Right cardiac atrium (tissue), 5 donors: ENCODE data around the gene A2M. TPM values are rescaled to one million over a fixed set of nuclear protein-coding genes. Genes with fewer than 3 reads are reported as not detected.

ENCODE experiments used
- ATAC-seq, 2 donors: fragments of 200-7000 bp; cut with Tn5 transposase; one replicate each; pipeline versions ENCODE4 v1.8.0 to v1.9.1; 2020; ENCODE audit warnings: moderate library complexity in 2 of 2, mild to moderate bottlenecking in 1 of 2
- DNase-seq, 3 donors: peaks; one replicate each; pipeline ENCODE4 v3.0.0-alpha.2; 2020
- H3K27ac ChIP-seq: one replicate; pipeline ENCODE4 v1.5.1; 2013; ENCODE audit warnings: mild to moderate bottlenecking, low read length, control low read depth, moderate library complexity
- H3K27me3 ChIP-seq: one replicate; pipeline ENCODE4 v1.6.1; 2013; ENCODE audit not compliant: control insufficient read depth, insufficient read depth
- H3K4me1 ChIP-seq: one replicate; pipeline ENCODE4 v1.6.1; 2013; ENCODE audit warnings: low read length; ENCODE audit not compliant: control insufficient read depth, insufficient read depth
- H3K4me3 ChIP-seq: one replicate; pipeline ENCODE4 v1.5.1; 2013; ENCODE audit warnings: low read length, control low read depth
- H3K9me3 ChIP-seq: one replicate; pipeline ENCODE4 v1.6.1; 2013; ENCODE audit warnings: low read length; ENCODE audit not compliant: control insufficient read depth
- WGBS: extraction: QIAGEN DNeasy Blood & Tissue Kit; methylation state at CpG from one replicate; pipeline ENCODE4 v1.1.7; 2013; 5-methylcytosine and 5-hydroxymethylcytosine counted together
- intact Hi-C, 4 donors: fragments of 100-400 bp; cut with DNase I; formaldehyde crosslinking; loops; one replicate each; pipeline versions ENCODE4 v1.11.0 to v1.14.0; 2022 to 2023
- polyA plus RNA-seq: library from polyadenylated mRNA; stranded (reverse); fragments of 200-250 nt; gene quantifications from one replicate; pipeline ENCODE4 v1.2.3, GENCODE V29; 2013
- total RNA-seq, 4 donors: library from RNA; stranded (reverse); fragmentation: NEBNext Ultra II Directional; extraction: Animal tissue kit (Norgen Biotek cat#: 25700); gene quantifications; one replicate each; pipeline ENCODE4 v1.2.1, GENCODE V29; 2021
- donor health status: healthy with polysubstance abuse.
- donor health status: DM: no; HTN: yes; CAD: no.
- donor health status: DM: no; HTN: no; CAD: no.
- donor health status: DM: no; HTN: yes; CAD: no; lungs with severe emphysema.
- donor health status: DM: yes; HTN: yes; CAD: no.

The A2M gene
- total and polyA plus RNA-seq, 5 donors: 165 to 604 (median 503) TPM

- DNase-seq (no peak), ATAC-seq (no peak)
- Histone ChIP-seq H3K9me3 (no peaks in the 10 kb centered on the region), H3K27ac (no peak overlapping the region), H3K4me1 (no peaks in the 10 kb centered on the region), H3K27me3 (no peaks in the 10 kb centered on the region), H3K4me3 (no peak overlapping the region)
- intact Hi-C loops: no loop called here
- 66% methylated on average over 3 of the region's 3 CpGs for WGBS
Measured at GRCh38 chr12:9107542-9107873, 8.2 kb downstream of the A2M start.

DNA sequence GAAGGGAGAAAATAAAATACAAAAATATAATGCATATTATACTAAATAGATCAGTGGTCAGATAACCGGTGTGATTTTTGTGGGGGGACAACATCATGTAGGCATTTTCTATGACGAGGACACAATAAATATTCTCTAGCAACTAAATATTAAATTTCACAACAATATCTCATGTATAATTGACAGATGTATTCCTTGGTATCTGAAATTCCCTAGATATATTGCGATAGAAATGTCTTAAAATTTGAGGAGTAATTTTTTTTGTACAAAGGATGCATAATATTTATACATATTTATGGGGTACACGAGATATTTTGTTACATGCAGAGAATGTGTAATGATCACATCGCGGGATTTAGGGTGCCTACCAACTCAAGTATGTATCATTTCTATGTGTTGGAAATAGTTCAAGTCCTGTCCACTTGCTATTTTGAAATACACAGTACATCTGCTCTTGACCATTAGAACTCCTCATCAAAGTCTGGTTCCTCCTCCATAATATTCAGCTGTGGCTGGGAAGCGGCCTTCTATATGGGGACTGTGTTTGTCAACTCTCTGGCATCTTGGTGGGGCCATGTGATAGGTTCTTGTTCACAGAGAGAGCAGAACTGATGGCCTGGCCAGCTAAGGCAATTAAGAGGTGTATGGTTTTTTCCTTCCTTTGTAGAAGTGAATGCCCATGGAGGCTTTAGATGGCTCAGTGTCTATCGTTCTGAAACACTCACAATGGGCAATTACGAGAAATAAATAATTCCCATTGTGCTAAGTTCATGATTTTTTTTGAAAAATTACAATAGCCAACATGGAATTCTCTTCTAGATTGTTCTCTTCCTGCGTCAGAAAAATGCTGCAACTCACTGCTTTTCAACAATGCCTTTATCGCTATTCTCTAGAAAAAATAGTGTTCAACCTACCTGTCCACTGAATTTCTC, 8.8 kb downstream of the A2M start:
- no peak for DNase-seq
- Histone ChIP-seq H3K4me1 (no peaks in the 10 kb centered on the region), H3K27me3 (no peaks in the 10 kb centered on the region), H3K27ac (no peak overlapping the region), H3K4me3 (no peak overlapping the region), H3K9me3 (no peaks in the 10 kb centered on the region)
- no peak for ATAC-seq
- 84% methylated on average over 11 of the region's 11 CpGs for WGBS
- intact Hi-C loops: no loop called here

GRCh38 chr12:9106067-9106466, 9.7 kb downstream of the A2M start:
- WGBS: 77% methylated on average over 1 of the region's 1 CpG
- Histone ChIP-seq H3K27ac (no peak overlapping the region), H3K9me3 (no peaks in the 10 kb centered on the region), H3K4me3 (no peak overlapping the region), H3K27me3 (no peaks in the 10 kb centered on the region), H3K4me1 (no peaks in the 10 kb centered on the region)
- DNase-seq (no peak), ATAC-seq (no peak)
- intact Hi-C loops: no loop called here

DNA sequence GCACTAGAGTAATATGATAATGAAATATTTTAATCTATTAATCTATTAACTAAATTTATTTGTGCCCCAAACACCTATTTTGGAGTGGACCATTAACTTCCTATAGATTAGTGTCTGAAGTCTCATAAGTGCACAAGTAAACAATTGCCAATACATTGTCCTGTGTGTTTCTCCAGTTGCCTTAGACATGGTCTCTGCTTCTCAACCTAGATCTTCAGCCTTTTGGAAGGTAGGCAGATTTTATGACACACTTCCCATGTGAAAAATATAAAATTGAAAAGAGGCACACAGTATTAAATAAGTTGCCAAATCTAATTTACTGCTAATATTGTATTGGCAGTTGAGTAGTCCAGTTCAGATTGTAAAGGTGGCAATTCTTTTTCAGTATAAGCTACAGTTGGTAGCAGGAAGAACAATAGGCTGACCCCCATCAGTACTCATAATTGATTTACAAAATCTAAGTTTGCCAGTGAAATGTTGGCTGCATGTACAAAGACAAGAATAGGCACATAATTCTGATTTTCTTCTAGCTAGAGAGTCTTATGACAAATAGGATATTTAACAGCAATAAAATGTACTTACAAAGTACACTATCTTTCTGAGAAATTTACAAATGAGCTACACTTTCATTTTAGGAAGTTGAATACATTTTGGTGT, 10.8 kb downstream of the A2M start:
- Histone ChIP-seq H3K4me3 (no peak overlapping the region), H3K27me3 (no peaks in the 10 kb centered on the region), H3K27ac (no peak overlapping the region), H3K9me3 (no peaks in the 10 kb centered on the region), H3K4me1 (no peaks in the 10 kb centered on the region)
- DNase-seq: no peak
- ATAC-seq: no peak
- intact Hi-C loops: no loop called here

GRCh38 chr12:9104087-9104486, 11.6 kb downstream of the A2M start:
- H3K4me3 ChIP-seq: no peak overlapping the region
- intact Hi-C loops: no loop called here
- ATAC-seq (no peak), DNase-seq (no peak)
- H3K27ac ChIP-seq: no peak overlapping the region
- no peaks in the 10 kb centered on the region for H3K4me1 ChIP-seq
- no peaks in the 10 kb centered on the region for H3K27me3 ChIP-seq
- WGBS: 88% methylated on average over 4 of the region's 4 CpGs
- no peaks in the 10 kb centered on the region for H3K9me3 ChIP-seq

DNA sequence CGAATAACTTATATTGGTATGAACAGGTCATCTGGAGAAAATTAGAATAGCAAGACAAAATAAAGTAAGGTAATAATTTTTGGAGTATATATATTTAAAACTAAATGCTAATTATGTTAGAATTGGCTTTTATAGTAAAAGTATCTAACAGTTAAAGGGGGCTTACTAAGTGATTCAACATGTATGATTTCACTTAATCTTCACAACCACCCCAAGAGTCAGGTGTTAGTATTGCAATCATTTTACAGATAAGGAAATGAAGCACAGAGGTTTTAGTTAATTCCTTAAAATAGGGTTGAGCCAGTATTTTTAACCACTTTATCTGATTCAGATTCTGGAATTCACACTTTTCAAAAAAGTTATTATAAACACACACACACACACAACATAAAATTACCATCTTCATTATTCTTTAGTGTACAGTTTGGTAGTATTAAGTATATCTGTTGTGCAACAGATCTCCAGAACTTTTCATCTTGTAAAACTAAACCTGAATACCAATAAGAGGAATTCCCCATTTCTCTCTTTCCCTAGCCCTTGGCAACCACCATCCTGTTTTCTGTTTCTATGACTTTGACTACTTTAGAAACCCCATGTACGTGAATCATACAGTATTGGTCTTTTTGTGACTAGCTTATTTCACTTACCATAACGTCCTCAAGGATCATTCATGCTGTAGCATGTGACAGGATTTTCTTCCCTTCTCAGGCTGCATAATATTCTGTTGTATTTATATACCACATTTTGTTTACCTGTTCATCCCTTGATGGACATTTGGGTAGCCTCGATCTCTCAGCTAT, 12.5 kb downstream of the A2M start:
- Histone ChIP-seq H3K4me3 (no peak overlapping the region), H3K27ac (no peak overlapping the region), H3K9me3 (no peaks in the 10 kb centered on the region), H3K27me3 (no peaks in the 10 kb centered on the region), H3K4me1 (no peaks in the 10 kb centered on the region)
- intact Hi-C loops: no loop called here
- no peak for ATAC-seq
- WGBS: 85% methylated on average over 4 of the region's 4 CpGs
- DNase-seq: no peak

DNA sequence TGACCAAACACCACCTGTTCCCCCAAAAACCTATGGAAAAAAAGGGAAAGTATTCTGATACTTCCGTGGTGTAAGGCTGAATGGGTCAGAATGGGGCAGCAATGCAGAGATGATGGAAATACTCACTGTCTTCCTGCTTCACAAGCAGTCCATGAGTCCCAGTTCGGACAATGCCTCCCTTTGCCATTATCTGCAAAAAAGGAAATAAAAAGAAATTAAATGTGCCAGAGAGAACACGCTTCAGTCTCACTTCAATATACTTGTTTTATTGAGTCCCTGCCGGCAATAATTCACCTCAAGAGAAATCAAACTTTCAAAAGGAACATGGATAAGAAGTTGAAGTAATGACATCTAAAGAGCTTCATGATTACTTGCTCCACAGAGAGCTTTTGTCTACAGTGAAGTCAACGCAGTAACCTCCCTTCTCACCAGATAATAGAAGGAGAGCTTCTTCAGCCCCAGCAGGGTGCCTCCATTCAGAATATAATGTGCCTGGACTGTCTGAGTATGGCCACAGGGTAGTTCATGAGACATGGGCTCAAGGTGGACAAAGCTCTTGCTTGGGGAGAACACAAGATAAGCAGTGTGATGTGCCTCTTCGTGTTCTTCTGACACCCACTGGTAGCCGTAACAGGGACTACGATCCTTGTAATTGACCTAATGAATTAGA, 14.6 kb downstream of the A2M start:
- ATAC-seq (no peak), DNase-seq (no peak)
- 79% methylated on average over 8 of the region's 8 CpGs for WGBS
- no peaks in the 10 kb centered on the region for H3K4me1 ChIP-seq
- H3K4me3 ChIP-seq: no peak overlapping the region
- H3K27ac ChIP-seq: no peak overlapping the region
- intact Hi-C loops: no loop called here
- no peaks in the 10 kb centered on the region for H3K9me3 ChIP-seq
- H3K27me3 ChIP-seq: no peaks in the 10 kb centered on the region

DNA sequence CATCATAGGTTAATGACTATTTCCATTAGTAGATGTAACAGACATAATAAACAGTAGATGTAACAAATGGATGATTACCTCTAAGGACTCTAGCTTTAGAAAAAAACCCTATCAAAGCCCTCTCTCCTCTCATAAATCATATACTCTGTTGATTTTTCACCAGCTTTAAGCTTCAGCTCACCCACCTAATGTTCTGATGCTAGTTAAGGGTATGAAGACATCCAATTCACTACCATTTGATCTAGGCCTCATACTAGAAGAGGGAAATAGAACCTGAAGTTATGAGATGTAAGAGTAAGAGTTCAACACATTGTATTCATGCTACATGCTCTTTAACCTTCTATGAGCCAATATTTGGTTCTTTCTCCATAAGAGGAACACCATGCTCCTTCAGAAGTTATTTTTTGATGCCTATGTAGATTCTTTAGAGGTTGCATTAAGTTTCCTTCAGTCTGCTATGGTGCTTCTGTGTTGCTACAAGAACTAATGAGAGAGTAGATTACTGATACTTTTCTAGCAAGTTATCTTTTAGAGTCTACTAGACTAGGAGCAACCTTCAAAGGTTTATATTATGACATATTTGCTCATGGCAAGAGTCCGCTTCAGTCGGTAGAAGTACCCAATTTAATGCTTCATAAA, 16.0 kb downstream of the A2M start:
- intact Hi-C loops: no loop called here
- H3K9me3 ChIP-seq: no peaks in the 10 kb centered on the region

GRCh38 chr12:9098463-9099026, 17.2 kb downstream of the A2M start:
- no peak overlapping the region for H3K4me3 ChIP-seq
- H3K27ac ChIP-seq: no peak overlapping the region
- H3K4me1 ChIP-seq: no peaks in the 10 kb centered on the region
- no peak for ATAC-seq
- 95% methylated on average over 14 of the region's 14 CpGs for WGBS
- no peaks in the 10 kb centered on the region for H3K27me3 ChIP-seq
- intact Hi-C loops: no loop called here
- no peak for DNase-seq
- H3K9me3 ChIP-seq: no peaks in the 10 kb centered on the region

More for the DNA sequence above, 16.0 kb downstream of the A2M start:
- ATAC-seq: no peak
- 97% methylated on average over 2 of the region's 2 CpGs for WGBS
- no peak overlapping the region for H3K27ac ChIP-seq
- H3K27me3 ChIP-seq: no peaks in the 10 kb centered on the region
- no peaks in the 10 kb centered on the region for H3K4me1 ChIP-seq
- no peak overlapping the region for H3K4me3 ChIP-seq
- DNase-seq: no peak

GRCh38 chr12:9098115-9098452, 17.6 kb downstream of the A2M start:
- DNase-seq (no peak), ATAC-seq (no peak)
- intact Hi-C loops: no loop called here
- Histone ChIP-seq H3K9me3 (no peaks in the 10 kb centered on the region), H3K27me3 (no peaks in the 10 kb centered on the region), H3K4me3 (no peak overlapping the region), H3K27ac (no peak overlapping the region), H3K4me1 (no peaks in the 10 kb centered on the region)
- 92% methylated on average over 6 of the region's 6 CpGs for WGBS
